Hepatocyte (in vitro differentiated cells): Measurements from ENCODE around the gene CALML6.
"Not testable (repeated sequence)": the region's sequence is repeated elsewhere in the genome, so short reads cannot be mapped to it uniquely, and the experiment has no call there.

Experiments used
- EZH2 ChIP-seq: fragments of 200-600 bp; sonication (generic); IDR thresholded peaks from 2 replicates; pipeline ENCODE4 v1.6.1; 2016; ENCODE audit warnings: antibody characterized with exemption, mild to moderate bottlenecking, borderline replicate concordance
- TF ChIP-seq, protein P1 (sequence below): fragments of 200-600 bp; sonication (generic); IDR thresholded peaks from 2 replicates; pipeline ENCODE4 v1.5.1; 2016; ENCODE audit warnings: antibody characterized with exemption, mild to moderate bottlenecking; ENCODE audit not compliant: poor library complexity

DNA sequence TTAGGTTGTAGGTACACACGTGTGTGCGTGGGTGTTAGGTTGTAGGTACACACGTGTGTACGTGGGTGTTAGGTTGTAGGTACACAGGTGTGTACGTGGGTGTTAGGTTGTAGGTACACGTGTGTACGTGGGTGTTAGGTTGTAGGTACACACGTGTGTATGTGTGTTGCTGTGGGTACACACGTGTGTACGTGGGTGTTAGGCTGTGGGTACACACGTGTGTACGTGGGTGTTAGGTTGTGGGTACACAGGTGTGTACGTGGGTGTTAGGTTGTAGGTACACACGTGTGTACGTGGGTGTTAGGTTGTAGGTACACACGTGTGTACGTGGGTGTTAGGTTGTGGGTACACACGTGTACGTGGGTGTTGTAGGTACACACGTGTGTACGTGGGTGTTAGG is 19.8 kb downstream of the CALML6 start:
- TF ChIP-seq, protein P1, sequence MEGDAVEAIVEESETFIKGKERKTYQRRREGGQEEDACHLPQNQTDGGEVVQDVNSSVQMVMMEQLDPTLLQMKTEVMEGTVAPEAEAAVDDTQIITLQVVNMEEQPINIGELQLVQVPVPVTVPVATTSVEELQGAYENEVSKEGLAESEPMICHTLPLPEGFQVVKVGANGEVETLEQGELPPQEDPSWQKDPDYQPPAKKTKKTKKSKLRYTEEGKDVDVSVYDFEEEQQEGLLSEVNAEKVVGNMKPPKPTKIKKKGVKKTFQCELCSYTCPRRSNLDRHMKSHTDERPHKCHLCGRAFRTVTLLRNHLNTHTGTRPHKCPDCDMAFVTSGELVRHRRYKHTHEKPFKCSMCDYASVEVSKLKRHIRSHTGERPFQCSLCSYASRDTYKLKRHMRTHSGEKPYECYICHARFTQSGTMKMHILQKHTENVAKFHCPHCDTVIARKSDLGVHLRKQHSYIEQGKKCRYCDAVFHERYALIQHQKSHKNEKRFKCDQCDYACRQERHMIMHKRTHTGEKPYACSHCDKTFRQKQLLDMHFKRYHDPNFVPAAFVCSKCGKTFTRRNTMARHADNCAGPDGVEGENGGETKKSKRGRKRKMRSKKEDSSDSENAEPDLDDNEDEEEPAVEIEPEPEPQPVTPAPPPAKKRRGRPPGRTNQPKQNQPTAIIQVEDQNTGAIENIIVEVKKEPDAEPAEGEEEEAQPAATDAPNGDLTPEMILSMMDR, result not testable (repeated sequence)
- TF ChIP-seq EZH2, result not testable (repeated sequence)
